MCF 10A (cell line): ENCODE data around the gene TAF15. TPM values are rescaled to one million over a fixed set of nuclear protein-coding genes. Genes with fewer than 3 reads are reported as not detected.

ENCODE experiments used
- BruUV-seq: library from RNA; stranded (reverse); fragments of 400-500 nt; replicated peaks from 2 replicates; lab custom pipeline; 2021; lab: Mats Ljungman, UMichigan
- CTCF ChIA-PET: fragments of 300-600 bp; sonication (Branson Sonifier 250); formaldehyde crosslinking; extraction: SDS; loops from one replicate; lab custom pipeline; 2021; ENCODE audit warnings: antibody characterized with exemption, inconsistent platforms; lab: Yijun Ruan, JAX
- POLR2A ChIA-PET: fragments of 300-600, 350-650 bp; sonication (Branson Sonifier 250); formaldehyde crosslinking; extraction: SDS; loops from one replicate; lab custom pipeline; 2020; ENCODE audit warnings: antibody characterized with exemption, inconsistent platforms; lab: Yijun Ruan, JAX
- DNase-seq: peaks from one replicate; pipeline ENCODE4 v3.0.0-alpha.2; 2018; ENCODE audit not compliant: unreplicated experiment
- H3K27ac Mint-ChIP-seq: one replicate; pipeline ENCODE4 v1.8.0; 2022; ENCODE audit warnings: mild to moderate bottlenecking, low read depth, mixed read lengths; ENCODE audit not compliant: unreplicated experiment
- H3K27me3 Mint-ChIP-seq: one replicate; pipeline ENCODE4 v1.8.0; 2022; ENCODE audit warnings: mixed read lengths; ENCODE audit not compliant: insufficient read depth, unreplicated experiment
- H3K36me3 Mint-ChIP-seq: one replicate; pipeline ENCODE4 v1.8.0; 2022; ENCODE audit warnings: mild to moderate bottlenecking, moderate library complexity, mixed read lengths; ENCODE audit not compliant: insufficient read depth, unreplicated experiment
- H3K4me1 Mint-ChIP-seq: one replicate; pipeline ENCODE4 v1.8.0; 2022; ENCODE audit warnings: mixed read lengths; ENCODE audit not compliant: insufficient read depth, unreplicated experiment
- H3K4me3 Mint-ChIP-seq: one replicate; pipeline ENCODE4 v1.8.0; 2022; ENCODE audit warnings: mild to moderate bottlenecking, moderate library complexity, mixed read lengths; ENCODE audit not compliant: unreplicated experiment
- H3K9me3 Mint-ChIP-seq: one replicate; pipeline ENCODE4 v1.8.0; 2022; ENCODE audit warnings: mixed read lengths; ENCODE audit not compliant: unreplicated experiment
- intact Hi-C: fragments of 100-400 bp; cut with micrococcal nuclease; formaldehyde crosslinking; loops from 2 replicates; pipeline ENCODE4 v1.14.1; 2022
- total RNA-seq: library from RNA; stranded (reverse); gene quantifications from 2 replicates; pipeline ENCODE4 v1.2.3, GENCODE V29; 2022
- TF ChIP-seq, protein P1 (sequence below): fragments of 200-600 bp; IDR thresholded peaks from one replicate; pipeline ENCODE4 v1.8.0; 2022; ENCODE audit warnings: antibody characterized with exemption, mild to moderate bottlenecking; ENCODE audit not compliant: unreplicated experiment

Gene TAF15
- total RNA-seq, 1 experiment from 2014 or later: 337 TPM

DNA sequence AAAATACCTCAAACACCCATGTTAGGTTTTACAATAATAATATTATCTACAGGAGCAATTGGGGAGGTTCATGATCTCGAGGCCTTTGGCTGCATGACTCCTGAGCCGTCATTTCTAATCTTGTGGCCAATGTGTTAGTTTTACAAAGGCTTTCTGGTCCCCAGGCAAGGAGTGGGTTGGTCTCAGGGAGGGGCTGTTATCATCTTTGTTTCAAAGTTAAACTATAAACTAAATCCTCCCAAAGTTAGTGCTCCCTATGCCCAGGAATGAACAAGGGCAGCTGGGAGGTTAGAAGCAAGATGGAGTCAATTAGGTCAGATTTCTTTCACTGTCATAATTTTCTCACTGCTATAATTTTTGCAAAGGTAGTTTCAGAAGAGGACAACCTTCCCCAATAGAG is 80.0 kb downstream of the TAF15 start:
- intact Hi-C loops: no loop called here
- CTCF ChIA-PET: no interaction called here
- no peaks in the 10 kb centered on the region for H3K27me3 Mint-ChIP-seq
- H3K4me1 Mint-ChIP-seq: peaks cover 15% of the 10 kb centered on the region
- no peak overlapping the region for H3K4me3 Mint-ChIP-seq
- TF ChIP-seq, protein P1, sequence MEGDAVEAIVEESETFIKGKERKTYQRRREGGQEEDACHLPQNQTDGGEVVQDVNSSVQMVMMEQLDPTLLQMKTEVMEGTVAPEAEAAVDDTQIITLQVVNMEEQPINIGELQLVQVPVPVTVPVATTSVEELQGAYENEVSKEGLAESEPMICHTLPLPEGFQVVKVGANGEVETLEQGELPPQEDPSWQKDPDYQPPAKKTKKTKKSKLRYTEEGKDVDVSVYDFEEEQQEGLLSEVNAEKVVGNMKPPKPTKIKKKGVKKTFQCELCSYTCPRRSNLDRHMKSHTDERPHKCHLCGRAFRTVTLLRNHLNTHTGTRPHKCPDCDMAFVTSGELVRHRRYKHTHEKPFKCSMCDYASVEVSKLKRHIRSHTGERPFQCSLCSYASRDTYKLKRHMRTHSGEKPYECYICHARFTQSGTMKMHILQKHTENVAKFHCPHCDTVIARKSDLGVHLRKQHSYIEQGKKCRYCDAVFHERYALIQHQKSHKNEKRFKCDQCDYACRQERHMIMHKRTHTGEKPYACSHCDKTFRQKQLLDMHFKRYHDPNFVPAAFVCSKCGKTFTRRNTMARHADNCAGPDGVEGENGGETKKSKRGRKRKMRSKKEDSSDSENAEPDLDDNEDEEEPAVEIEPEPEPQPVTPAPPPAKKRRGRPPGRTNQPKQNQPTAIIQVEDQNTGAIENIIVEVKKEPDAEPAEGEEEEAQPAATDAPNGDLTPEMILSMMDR: no peak
- H3K36me3 Mint-ChIP-seq: no peaks in the 10 kb centered on the region
- POLR2A ChIA-PET: interaction anchor here (0.7 kb wide), 1 partner anchor 20 kb away, joined by 3 read pairs; no protein-coding TSS in a partner anchor
- BruUV-seq: no TSS peak
- H3K9me3 Mint-ChIP-seq: no peaks in the 10 kb centered on the region
- DNase-seq: no peak
- H3K27ac Mint-ChIP-seq: no peak overlapping the region

DNA sequence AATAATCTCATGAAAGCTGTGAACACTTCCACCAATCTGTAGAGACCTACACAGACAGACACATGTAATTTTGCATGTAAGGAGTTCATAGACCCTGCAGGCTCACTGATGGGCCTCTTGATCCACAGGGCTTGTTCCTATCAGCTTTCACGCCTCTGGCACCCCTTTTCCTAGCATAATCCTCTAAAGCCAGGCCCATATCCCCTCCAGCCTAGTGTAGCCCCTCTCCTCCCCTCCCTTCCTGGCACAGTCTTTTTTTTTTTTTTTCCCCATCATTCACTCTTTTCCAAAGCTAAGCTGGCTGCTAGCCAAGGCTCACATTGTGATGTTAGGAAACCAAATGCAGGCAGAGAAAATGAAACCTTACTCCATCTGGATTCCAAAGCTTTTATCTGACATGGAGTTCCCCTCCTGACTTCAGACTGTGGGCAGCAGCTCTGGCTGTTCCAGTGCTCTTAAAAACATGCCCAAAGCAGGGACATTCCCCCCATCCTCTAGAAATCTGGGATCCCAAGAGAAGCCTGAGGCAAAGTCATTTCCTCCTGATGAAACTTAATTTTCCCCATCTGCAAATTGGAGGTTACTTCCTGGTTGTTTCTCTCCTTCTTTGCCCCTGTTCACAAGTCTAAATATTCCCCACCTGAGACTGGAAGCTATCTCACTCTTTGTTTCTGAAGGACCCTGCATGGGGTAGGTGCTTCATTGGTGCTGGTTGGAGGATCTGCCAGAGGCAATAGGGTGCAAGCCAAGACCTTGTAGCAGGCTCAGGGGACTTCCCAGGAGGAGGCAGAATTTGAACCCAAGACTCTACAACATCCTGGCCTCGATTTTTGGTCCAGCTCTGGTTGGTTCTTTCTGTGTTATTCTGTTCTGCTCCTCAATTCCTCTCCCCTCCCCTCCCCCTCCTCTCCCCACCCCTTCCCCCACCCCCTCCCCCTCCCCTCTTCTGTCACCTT is 80.8 kb downstream of the TAF15 start:
- DNase-seq: peak; percentile 79
- H3K9me3 Mint-ChIP-seq: no peaks in the 10 kb centered on the region
- TF ChIP-seq, protein P1: no peak
- intact Hi-C loops: no loop called here
- H3K36me3 Mint-ChIP-seq: no peaks in the 10 kb centered on the region
- H3K27me3 Mint-ChIP-seq: no peaks in the 10 kb centered on the region
- peaks cover 15% of the 10 kb centered on the region for H3K4me1 Mint-ChIP-seq
- no peak overlapping the region for H3K4me3 Mint-ChIP-seq
- no TSS peak for BruUV-seq
- CTCF ChIA-PET: no interaction called here
- POLR2A ChIA-PET: interaction anchor here (0.7 kb wide), 1 partner anchor 19 kb away, joined by 3 read pairs; no protein-coding TSS in a partner anchor
- peak overlapping the region; percentile 20 for H3K27ac Mint-ChIP-seq

DNA sequence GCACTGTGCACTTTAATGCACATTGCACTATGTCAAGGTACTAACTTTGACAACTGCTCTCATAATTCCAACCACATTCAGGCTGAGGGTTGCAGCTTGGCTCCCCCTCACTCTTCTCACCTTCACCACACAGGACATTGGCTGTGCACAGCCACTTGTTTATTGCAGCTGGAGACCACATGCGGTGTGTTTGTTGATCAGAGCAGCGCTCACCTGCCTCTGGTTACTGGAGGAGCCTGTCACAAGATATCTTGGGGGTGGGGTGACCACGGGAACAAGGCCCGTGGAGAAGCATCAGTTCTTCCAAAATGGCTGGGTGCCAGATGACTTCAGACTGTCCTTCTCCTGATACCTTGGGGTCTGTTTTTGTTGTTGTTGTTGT is 81.5 kb downstream of the TAF15 start:
- Mint-ChIP-seq H3K9me3 (no peaks in the 10 kb centered on the region), H3K4me3 (no peak overlapping the region), H3K27me3 (no peaks in the 10 kb centered on the region), H3K4me1 (peaks cover 15% of the 10 kb centered on the region), H3K27ac (no peak overlapping the region), H3K36me3 (no peaks in the 10 kb centered on the region)
- TF ChIP-seq, protein P1: no peak
- intact Hi-C loops: no loop called here
- DNase-seq: no peak
- no TSS peak for BruUV-seq
- ChIA-PET CTCF (no interaction called here), POLR2A (no interaction called here)

DNA sequence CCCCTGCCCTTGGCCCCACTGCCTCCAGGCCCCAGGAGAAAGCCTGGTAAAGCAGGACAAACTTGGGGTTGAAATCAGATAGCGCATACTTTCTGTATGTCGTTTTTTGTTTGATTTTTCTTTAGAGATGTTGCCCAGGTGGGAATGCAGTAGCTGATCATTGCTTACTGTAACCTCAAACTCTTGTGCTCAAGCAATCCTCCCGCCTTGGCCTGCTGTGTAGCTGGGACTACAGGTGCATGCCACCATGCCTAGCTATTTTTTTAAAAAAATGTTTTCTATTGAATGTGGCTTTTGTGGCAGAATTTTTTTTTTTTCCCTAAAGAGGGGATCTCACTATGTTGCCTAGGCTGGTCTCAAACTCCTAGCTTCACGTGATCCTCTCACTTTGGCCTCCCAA is 82.0 kb downstream of the TAF15 start:
- intact Hi-C loops: no loop called here
- TF ChIP-seq, protein P1: no peak
- no TSS peak for BruUV-seq
- H3K36me3 Mint-ChIP-seq: no peaks in the 10 kb centered on the region
- CTCF ChIA-PET: interaction anchor here (0.7 kb wide), 1 partner anchor 844 kb away, joined by 3 read pairs; no protein-coding TSS in a partner anchor
- no peak for DNase-seq
- peaks cover 15% of the 10 kb centered on the region for H3K4me1 Mint-ChIP-seq
- no peak overlapping the region for H3K27ac Mint-ChIP-seq
- no peak overlapping the region for H3K4me3 Mint-ChIP-seq
- POLR2A ChIA-PET: no interaction called here
- H3K9me3 Mint-ChIP-seq: no peaks in the 10 kb centered on the region
- no peaks in the 10 kb centered on the region for H3K27me3 Mint-ChIP-seq
